NCI-H2196 treated with DMSO at 0.1 percent for 48 hours (cell line): Measurements from ENCODE around the gene CACNA1I.

ENCODE experiments used
- DNase-seq: peaks from one replicate; lab custom pipeline; 2025; ENCODE audit not compliant: unreplicated experiment; lab: John Stamatoyannopoulos, UW

The CACNA1I gene

DNA sequence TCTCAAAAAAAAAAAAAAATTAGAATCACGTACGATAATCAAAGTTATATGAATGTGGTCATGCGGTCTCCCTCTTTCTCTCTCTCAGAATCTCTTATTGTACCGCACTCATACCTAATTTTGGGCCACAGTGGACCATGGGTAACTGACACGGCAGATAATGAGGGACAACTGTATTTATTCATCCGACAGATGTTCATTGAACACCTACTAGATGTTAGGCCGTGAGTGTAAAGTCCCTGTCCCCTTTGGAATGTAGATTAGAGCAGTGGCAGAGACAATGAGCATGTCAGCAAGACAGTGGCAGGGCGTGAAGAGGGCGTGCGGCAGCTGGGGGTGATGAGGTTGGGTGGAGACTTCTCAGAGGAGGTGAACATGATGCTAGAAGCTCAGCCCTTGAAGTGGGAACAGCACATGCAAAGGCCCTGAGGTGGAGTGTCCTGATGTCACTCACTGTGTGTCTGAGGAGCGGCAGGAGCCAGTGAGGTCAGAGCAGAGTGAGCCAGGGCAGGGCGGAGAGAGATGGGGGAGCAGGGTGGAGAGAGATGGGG, 25.1 kb downstream of the CACNA1I start:
- no peak for DNase-seq

DNA sequence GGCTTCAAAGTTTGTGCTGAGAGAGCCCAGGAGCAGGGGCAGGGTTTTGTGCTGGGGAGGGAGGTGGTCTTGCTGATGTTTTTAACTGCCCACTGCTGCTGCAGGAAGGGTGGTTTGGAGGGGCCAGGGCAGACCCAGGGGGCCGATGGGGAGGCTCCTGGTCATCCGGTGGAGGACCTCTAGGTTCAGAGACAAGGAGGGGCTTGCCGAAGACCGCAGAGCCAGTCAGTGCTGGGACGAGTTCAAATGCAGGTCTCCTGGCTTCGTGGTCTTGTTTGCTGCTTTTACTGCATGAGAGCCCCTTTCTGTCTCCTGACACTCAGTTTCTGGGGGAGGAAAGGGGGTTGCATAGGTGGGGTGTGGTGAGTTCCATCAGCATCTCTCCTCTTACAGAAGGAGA, 26.0 kb downstream of the CACNA1I start:
- DNase-seq, result no peak

DNA sequence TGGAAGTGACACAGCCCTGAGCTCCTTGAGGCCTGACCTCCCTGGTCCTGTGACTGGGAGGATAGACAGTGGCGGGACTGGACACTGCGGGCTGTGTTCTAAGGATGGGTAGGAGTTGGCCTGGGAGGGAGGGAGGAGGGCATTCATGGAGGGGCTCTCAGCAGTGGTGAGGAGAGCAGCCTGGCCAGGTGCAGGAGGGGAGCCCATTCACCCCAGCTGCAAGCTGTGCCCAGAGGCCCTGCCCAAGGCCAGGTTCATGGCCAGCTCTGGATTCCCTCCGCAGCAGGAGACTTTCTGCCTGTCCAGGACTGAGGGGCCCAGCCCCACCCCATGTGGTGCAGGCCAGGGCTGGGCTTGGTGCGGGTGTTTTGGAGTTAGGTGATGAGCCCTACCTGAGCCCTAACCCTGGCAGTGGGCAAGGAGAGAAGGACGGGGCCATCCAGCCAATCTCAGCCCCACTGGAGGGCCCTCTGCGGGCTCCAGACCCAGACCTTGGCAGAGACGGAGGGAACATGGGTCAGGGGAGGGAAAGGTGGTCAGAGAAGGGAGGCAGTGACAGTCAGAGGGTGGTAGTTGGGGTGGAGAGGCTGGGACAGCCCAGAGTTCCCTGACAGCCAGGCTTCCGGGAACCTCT, 26.8 kb downstream of the CACNA1I start:
- no peak for DNase-seq

DNA sequence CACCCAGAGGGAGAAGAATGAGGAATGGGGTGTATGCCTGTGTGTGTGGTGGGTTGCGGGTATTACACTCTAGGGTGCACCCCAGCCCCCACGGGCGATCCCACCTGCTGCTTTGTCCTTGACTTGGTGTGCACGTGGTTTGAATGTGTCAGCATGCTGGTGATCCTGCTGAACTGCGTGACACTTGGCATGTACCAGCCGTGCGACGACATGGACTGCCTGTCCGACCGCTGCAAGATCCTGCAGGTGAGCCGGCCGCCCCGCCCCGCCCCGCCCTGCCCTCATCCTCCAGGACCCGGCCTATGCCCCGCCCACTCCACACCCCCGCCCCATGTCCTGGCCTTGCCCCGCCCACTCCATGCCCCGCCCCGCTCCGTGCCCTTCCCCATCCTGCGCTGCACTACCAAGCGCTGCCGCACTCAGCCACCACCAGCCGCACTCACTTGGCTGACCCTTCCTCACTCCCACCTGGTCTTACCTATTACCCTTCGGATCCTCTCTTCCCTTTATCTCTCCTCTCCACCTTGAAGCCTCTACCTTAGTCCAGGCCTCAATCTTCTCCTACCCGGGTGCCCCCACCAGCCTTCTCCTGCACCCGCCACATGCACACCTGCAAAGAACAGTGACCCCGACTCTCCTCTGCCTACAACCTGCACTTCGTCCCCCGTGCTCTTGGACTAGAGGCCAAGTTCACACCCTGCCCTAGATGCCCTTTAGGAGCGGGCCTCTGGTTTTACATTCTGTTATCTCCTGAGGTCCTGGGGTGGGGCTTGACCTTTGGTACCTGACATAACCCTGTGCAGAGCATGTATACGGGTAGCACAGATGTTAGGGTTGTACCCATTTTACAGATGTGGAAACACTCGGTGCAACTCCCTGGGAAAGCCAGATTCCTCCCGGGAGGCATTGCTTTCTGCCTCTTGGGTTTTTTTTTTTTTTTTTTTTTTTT, 27.7 kb downstream of the CACNA1I start:
- no peak for DNase-seq

DNA sequence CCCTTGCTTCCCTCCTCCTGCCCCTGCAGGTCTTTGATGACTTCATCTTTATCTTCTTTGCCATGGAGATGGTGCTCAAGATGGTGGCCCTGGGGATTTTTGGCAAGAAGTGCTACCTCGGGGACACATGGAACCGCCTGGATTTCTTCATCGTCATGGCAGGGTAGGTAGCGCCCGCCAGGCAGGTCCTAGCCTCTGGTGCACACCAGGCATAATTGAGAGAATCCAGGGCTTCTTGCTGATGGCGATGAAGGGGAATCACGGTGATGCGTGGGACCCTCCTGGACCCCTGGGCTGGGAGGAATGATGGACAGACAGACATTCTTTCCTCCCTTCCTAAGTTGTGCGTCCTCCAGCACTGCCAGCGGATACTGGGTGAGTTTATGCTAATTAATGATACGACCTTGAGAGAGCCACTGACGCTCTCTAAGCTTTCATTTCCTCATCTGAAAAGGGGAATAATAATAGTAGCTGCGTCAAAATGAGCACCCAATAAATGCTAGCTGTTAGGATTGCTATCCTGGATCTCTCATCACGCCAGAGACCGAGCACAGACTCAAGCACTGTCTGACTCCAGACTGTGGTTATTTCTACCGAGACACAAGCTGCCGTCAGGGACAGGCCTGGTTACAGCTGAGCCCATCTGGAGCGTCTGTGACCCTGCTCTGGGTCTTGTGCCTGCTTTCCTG, 30.1 kb downstream of the CACNA1I start:
- DNase-seq, result no peak

DNA sequence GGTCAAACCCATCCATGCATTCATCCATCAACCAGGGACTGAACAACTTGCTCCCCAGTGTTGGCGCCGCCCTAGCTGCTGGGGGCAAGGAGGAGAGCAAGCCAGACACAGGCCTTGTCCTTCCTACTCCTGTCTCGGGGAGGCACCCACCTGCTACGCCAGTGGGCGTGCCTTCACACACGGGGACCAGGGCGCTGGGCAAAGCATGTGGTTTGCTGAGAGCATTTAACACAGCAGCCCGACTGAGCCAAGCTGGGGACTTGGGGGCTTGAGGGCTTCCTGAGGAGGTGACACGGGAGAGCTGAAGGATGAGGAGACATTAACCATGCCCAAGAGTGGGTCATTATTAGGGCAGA, 30.6 kb downstream of the CACNA1I start:
- no peak for DNase-seq

DNA sequence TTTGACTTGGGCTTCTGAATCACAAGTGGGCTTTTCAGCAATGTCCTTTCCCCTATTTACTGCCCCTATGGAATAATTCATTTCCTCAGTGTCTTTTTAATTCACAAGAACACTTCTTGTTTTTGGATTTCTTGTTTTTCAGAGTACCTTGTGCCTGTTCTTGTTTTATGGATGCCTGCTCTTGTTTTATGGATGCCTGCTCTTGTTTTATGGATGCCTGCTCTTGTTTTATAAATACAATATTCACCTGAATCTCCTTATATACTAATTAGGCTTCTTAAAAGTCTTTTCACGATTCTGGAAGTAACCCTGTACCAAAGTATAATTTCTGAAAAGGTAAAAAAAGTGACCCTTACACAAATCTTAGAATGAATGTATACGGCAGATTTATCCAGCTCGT, 32.8 kb downstream of the CACNA1I start:
- DNase-seq, result no peak

DNA sequence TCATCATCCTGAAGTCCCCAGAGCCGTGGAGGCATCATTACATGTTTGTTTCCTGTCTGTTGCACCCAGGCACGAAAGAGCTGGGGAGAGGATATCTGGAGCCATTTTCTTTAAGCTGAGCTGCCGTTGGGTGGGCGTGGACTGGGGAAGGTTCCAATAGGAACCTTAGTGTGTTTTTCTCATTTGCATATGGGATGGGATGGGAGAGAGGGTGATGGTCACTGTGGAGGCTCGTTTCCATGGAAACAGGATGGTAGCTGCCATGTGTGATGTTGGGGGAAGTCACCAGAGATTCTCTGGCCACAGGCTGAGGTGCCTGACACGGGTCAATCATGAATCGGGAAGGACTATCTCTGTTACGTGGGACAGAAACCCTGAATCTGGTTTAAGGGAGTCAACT, 39.7 kb downstream of the CACNA1I start:
- no peak for DNase-seq

DNA sequence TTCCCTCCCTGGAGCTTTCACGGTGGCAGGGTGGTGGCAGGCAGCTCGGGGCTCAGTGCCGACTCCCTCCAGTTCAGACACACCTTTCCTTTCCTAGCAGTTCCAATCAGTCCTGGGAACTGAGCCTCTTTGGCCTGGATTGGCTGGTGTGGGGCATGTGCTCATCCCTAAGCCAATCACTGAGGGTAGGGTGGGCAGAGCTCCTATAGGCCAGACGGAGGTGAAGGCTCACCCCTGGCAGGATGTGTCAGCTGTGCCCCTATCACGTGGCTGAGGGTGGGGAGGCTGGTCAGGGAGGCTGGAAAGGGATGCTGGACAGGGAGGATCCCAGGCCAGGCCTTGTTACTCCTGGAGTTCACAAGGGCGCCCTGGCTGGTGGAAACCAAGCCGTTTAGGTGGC, 40.2 kb downstream of the CACNA1I start:
- DNase-seq, result no peak

DNA sequence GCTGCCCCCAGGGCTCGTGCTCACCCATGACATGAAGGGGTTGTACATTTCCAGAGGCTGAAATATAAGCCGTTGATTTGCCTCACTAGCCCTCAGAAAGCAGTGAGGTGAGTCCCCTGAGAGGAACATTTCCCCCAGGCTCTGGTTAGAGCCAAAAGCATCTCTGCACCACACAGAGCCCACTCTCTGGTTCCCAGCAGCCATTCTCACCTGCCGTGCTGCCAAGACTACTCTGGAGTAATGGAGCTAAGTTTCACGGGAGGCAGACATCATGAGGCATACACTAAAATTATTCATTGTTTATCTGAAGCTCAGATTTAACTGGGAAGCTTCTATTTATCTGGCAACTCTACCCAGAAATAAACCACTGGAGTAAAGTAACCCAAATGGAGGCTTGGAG, 40.8 kb downstream of the CACNA1I start:
- no peak for DNase-seq

DNA sequence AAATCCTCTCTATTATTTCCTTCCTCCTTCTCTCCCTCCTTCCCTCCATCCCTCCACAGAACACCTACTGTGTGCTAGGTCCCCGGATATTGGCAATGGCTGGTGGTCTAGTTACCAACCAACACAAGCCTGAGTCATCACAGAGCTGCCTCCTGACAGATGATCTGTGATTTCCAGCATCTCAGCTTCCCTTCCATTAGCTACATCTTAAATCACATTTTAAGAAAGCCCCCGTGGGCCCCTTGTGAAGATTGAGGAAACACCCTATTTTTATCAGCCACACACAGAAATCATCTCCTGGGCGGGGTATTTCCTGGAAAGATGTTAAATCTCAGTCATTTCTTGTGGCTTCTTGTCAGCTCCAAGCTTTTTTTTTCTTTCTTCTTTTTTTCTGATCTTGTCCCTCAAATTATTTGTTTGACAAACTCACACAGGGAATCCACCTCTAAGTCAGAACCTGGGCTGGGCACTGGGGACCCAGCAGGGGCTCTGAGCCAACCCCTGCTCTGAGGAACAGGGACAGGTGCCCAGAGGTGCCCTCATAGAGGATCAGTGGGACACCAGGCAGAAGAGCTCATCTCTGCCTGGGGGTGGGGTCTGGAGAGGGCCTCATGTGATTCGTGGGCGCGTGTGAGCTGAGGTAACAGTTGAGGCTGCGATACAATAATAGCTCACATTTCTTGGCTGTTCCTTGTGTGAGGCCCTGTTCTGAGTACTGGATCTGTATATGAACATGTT, 42.4 kb downstream of the CACNA1I start:
- no peak for DNase-seq

DNA sequence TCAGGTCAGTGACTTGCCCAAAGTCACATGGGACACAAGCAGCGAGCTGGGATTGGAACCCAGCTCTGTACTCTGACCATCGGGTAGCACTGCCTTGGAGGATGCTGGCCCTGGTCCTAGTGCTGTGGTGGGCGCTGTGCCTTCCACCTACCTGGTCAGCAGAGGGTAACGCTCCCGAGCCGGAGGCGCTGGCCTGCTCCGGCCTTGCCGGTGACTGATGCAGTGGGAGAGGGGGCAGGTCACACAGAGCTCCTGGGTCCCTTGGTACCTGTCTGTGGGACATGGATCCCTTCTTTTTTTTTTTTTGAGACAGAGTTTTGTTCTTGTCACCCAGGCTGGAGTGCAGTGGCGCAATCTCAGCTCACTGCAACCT, 43.0 kb downstream of the CACNA1I start:
- DNase-seq, result no peak

DNA sequence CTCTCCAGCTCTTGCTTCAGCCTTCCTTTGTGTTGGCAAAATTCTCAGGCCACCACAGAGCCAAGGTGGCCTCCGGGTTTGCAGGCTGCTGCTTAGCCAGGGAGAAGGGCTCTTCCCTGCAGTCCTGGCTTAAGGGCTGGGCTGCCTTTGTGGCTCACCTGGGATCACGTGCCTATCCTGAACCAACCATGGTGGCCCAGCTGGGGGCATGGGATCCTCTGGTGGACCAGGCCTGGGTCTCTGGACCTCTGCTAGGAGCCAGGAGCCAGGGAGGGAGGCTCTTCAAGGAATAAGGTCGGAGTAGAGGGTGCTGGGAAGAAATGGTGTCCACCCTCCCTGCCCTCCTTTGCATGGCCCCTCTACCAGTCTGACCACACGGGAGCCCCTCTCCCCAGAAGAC, 43.9 kb downstream of the CACNA1I start:
- DNase-seq, result no peak

DNA sequence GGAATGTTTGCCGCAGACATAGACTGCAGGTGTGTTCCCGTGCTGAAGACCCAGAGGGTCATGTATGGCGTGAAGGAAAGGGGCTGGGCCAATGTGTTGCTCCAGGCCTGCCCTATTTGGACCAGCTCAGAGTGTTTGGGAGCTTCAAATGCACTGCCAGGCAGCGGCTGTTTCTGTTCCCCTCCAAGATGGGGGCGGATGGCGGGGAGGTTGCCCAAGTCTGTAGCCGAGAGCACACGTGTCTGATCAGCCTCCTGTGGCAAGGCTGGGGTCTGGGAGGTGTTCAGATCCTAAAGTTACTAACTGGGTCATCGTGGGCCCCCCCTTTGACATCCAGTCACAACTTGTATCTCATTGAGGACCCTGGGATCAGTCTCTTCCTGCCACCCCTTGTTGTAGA, 45.5 kb downstream of the CACNA1I start:
- DNase-seq, result no peak

DNA sequence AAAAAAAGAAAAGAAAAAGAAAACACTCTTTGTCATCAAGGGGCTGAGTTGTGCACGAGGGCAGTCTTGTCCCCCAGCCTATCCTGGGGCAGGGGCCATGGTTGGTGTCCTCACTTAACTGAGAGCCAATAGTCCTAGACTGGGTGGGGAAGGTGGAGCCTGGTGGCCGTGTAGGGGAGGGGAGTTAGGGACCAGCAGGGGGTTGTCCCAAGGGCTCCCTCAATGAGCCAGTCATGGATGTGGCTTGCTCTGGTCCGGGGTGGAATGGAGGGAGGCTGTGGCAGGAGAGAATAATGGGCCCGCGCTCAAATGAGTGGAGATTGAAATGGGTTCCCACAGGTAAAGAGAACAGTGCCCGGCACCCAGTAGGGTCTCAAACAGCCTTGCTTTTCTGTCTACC, 46.2 kb downstream of the CACNA1I start:
- no peak for DNase-seq

DNA sequence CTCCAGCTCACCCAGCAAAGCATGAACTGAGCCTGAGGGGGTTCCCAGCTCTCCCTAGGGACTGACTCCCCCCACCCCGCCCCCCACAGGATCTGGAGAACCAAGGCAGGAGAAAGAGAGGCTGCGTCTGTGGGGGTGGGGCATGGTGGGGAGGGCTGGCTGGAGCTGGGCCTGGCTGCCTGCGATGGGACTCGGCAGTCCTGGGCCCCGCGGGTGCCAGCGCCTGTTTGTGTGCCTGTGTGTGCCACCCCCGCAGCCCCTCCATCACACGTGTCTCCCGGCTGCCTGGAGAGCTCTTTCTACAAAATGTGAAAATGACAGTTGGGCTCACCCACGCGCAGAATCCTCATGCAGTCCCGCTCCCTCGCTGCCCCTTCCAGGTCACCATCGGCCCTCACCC, 46.8 kb downstream of the CACNA1I start:
- DNase-seq, result no peak

DNA sequence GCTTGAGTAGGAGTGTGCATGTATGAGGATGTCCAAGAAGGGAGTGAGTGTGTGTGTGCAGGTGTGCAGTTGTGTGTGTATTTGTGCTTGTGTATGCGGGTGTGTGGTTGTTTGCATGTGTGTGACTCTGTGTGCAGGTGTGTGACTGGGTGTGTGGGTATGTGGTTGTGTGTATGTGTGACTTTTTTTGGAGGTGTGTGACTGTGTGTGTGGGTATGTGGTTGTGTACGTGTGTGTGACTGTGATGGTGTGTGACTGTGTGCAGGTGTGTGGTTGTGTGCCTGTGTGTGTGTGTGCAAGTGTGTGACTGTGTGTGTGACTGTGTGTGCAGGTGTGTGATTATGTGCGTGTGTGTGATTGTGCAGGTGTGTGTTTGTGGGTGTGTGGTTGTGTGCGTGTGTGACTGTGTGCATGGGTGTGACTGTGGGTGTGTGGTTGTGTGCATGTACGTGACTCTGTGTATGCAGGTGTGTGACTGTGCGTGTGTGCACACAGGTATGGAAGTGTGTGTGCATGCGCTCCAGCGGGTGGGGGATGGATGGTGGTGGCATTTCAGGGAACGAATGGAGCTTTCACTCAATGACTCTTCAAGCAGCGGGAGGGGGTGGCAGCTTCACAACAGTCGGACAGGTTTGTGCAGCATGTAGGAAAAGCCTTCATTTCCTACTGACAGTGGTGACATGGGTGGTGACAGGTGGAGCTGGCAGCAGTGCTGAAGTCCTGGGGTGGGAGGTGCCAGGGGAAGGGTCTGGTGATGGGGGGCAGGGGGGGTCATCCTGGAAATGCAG, 47.6 kb downstream of the CACNA1I start:
- no peak for DNase-seq

DNA sequence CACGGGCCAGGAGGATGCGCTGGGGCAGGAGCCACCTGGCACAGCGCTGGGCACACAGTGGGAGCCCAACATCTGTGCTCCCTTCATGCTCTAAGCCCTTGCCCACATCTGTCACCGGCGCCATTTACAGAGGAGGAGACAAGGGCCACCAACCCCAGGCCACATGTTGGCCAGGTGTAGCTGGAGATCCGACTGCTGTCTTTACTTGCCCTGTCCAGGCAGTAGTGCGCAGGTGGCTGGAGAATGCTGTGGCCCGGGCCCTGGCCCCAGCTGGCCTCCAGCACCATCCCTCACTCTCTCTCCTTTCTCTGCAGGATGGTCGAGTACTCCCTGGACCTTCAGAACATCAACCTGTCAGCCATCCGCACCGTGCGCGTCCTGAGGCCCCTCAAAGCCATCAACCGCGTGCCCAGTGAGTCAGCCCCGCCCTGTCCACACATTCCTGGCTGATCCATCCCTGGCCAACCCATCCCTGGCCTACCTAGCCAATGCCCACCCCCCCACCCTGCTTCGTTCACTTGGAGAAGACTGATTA, 48.5 kb downstream of the CACNA1I start:
- DNase-seq, result no peak

DNA sequence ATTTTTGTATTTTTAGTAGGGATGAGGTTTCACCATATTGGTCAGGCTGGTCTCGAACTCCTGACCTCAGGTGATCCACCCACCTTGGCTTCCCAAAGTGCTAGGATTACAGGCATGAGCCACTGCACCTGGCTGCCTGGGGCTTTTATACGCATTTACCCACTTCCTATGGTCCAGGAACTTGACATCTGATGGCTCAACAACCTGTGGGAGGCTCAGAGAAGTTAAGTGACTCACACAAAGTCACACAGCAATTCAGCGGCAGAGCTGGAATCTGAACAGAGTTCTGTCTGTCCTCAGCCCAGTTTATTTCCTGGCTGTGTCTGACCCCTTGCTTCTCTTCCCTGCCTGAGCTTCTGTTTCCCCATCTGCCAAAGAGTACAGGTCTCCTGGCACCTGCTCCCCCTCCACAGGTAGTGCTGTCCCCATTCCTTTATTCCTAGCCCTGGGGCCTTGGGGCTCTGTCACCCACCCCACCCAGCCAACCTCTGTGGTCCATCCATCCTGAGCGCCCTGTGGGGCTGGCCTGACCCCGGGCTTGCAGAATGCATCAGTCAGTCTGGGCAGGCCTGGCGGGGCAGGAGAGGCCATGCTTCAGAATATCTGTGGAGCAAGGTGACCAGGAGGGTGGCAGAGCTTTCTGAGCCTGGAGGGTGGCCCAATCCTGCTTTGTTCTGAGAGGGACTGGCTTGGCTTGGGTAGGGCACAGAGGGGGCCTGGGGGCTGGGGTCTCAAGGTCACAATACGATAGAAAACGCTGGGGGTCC, 50.6 kb downstream of the CACNA1I start:
- no peak for DNase-seq
